Tibial nerve (tissue), 4 donors: ENCODE measurements around the gene SCGN.

ENCODE experiments used
- CTCF ChIP-seq, 5 experiments: fragments of 200-600 bp in 3 of 5; fragments of 450-650 bp in 2 of 5; sonication (generic) in 3 of 5; IDR thresholded peaks; one replicate each; pipeline ENCODE4 v1.5.1; 2016 to 2019; ENCODE audit warnings: antibody characterized with exemption in 5 of 5, mild to moderate bottlenecking in 3 of 5, moderate library complexity in 2 of 5
- EP300 ChIP-seq, 2 donors: sonication (generic); formaldehyde crosslinking; IDR thresholded peaks; one replicate each; pipeline ENCODE4 v1.6.1; 2017; ENCODE audit warnings: antibody characterized with exemption in 2 of 2, mild to moderate bottlenecking in 1 of 2

GRCh38 chr6:25726122-25726911 is 74.3 kb downstream of the SCGN start:
- TF ChIP-seq CTCF (IDR thresholded peaks at IDR 0.05) (no peak), EP300 (IDR thresholded peaks at IDR 0.05) (no peak)
